ENCODE results near the gene FAN1. TPM values are rescaled to one million over a fixed set of nuclear protein-coding genes. Genes with fewer than 3 reads are reported as not detected.

Gene FAN1
- total RNA-seq: 10 to 100 TPM in 4 of 6 experiments, 1 to 10 TPM in 2; 7.6 to 16.3 (median 13.3) TPM
- long read RNA-seq, full-length matches to known transcripts: 3 of 3 reads
- long read RNA-seq, partial matches to known transcripts: 0 of 3 reads
- long read RNA-seq, other reads (novel, unspliced or antisense): 0 of 3 reads

- Histone ChIP-seq H3K9me3 (no peaks in the 10 kb centered on the region), H3K27ac (peak within 1 kb of the TSS; percentile 38 to 70 (median 68)), H3K27me3 (no peaks in the 10 kb centered on the region), H3K4me1 (peaks cover 0 to 15% (median 0%) of the 10 kb centered on the region in 4 donors), H3K36me3 (no peaks in the 10 kb centered on the region), H3K4me3 (peak within 1 kb of the TSS; percentile 63 to 80 (median 72))
- peak; percentile 66 for TF ChIP-seq POLR2A (IDR thresholded peaks at IDR 0.05)
- TF ChIP-seq CTCF (IDR thresholded peaks at IDR 0.05): no peak
- intact Hi-C loops (cut with DNase I): no loop called here
- ATAC-seq (peak; percentile 95 to 98 (median 97)), DNase-seq (peak; percentile 92 to 95 (median 94))
- under 1% methylated on average over 28 of the region's 65 CpGs for WGBS (ENCODE audit: insufficient coverage, low coverage, low lambda C conversion rate, missing lambda C conversion rate)
Observed at GRCh38 chr15:30903497-30904187, at the start of gene FAN1. Gene FAN1 (plus strand): TSS chr15:30903915. CDS start chr15:30904664, 749 bp downstream.

- intact Hi-C loops (cut with DNase I): no loop called here
- H3K9me3 ChIP-seq: no peaks in the 10 kb centered on the region
- DNase-seq (no peak), ATAC-seq (peak; percentile 54 to 70 (median 62))
- TF ChIP-seq CTCF (IDR thresholded peaks at IDR 0.05): peak; percentile 56 to 68 (median 62)
- TF ChIP-seq POLR2A (IDR thresholded peaks at IDR 0.05): no peak
- H3K27me3 ChIP-seq: no peaks in the 10 kb centered on the region
- H3K36me3 ChIP-seq: no peaks in the 10 kb centered on the region
- no peak overlapping the region for H3K4me3 ChIP-seq
- WGBS (ENCODE audit: insufficient coverage, low coverage, low lambda C conversion rate, missing lambda C conversion rate): 4% methylated on average over 7 of the region's 7 CpGs
- no peaks in the 10 kb centered on the region for H3K4me1 ChIP-seq
- H3K27ac ChIP-seq: no peak overlapping the region
Observed at GRCh38 chr15:30859091-30859874, 44.4 kb upstream of the FAN1 start.

GRCh38 chr15:30865257-30865656 is 38.5 kb upstream of the FAN1 start:
- H3K9me3 ChIP-seq: no peaks in the 10 kb centered on the region
- intact Hi-C loops (cut with DNase I): no loop called here
- no peak overlapping the region for H3K4me3 ChIP-seq
- no peaks in the 10 kb centered on the region for H3K4me1 ChIP-seq
- DNase-seq (no peak), ATAC-seq (no peak)
- H3K27ac ChIP-seq: no peak overlapping the region
- no peaks in the 10 kb centered on the region for H3K36me3 ChIP-seq
- TF ChIP-seq POLR2A (IDR thresholded peaks at IDR 0.05): no peak
- no peak for TF ChIP-seq CTCF (IDR thresholded peaks at IDR 0.05)
- no peaks in the 10 kb centered on the region for H3K27me3 ChIP-seq

GRCh38 chr15:30870681-30871080 is 33.0 kb upstream of the FAN1 start:
- DNase-seq: no peak
- TF ChIP-seq CTCF (IDR thresholded peaks at IDR 0.05): no peak
- TF ChIP-seq POLR2A (IDR thresholded peaks at IDR 0.05): no peak
- Histone ChIP-seq H3K4me3 (no peak overlapping the region), H3K27ac (no peak overlapping the region), H3K9me3 (no peaks in the 10 kb centered on the region), H3K4me1 (no peaks in the 10 kb centered on the region), H3K27me3 (no peaks in the 10 kb centered on the region), H3K36me3 (no peaks in the 10 kb centered on the region)
- 64% methylated on average over 1 of the region's 1 CpG for WGBS (ENCODE audit: insufficient coverage, low coverage, low lambda C conversion rate, missing lambda C conversion rate)
- no peak for ATAC-seq
- intact Hi-C loops (cut with DNase I): no loop called here

Data from right lobe of liver (tissue), 6 donors.